Liver (tissue), 3 donors: Measurements from ENCODE around the gene FRMPD4.

Experiments
- FOXA1 ChIP-seq: IDR thresholded peaks from 2 replicates; pipeline ENCODE4 v1.6.1; 2016; ENCODE audit warnings: antibody characterized with exemption
- GABPA ChIP-seq, 2 donors: IDR thresholded peaks in 1 of 2; conservative IDR thresholded peaks in 1 of 2; 2 replicates each; pipeline ENCODE4 v1.6.1; 2016; ENCODE audit warnings: antibody characterized with exemption in 2 of 2, mild to moderate bottlenecking in 1 of 2, moderate library complexity in 1 of 2
- JUND ChIP-seq, 2 donors: IDR thresholded peaks; 2 replicates each; pipeline ENCODE4 v1.6.1; 2016; ENCODE audit warnings: antibody characterized with exemption in 2 of 2
- MAX ChIP-seq: IDR thresholded peaks from 2 replicates; pipeline ENCODE4 v1.6.1; 2016; ENCODE audit warnings: antibody characterized with exemption
- NR2F2 ChIP-seq: IDR thresholded peaks from 2 replicates; pipeline ENCODE4 v1.6.1; 2016; ENCODE audit warnings: antibody characterized with exemption
- RAD21 ChIP-seq, 2 donors: IDR thresholded peaks; 2 replicates each; pipeline ENCODE4 v1.6.1; 2016; ENCODE audit warnings: antibody characterized with exemption in 2 of 2, mild to moderate bottlenecking in 2 of 2
- REST ChIP-seq: IDR thresholded peaks from 2 replicates; pipeline ENCODE4 v1.6.1; 2016; ENCODE audit warnings: antibody characterized with exemption, mild to moderate bottlenecking
- SP1 ChIP-seq: IDR thresholded peaks from 2 replicates; pipeline ENCODE4 v1.6.1; 2018; ENCODE audit warnings: antibody characterized with exemption, mild to moderate bottlenecking
- TAF1 ChIP-seq: conservative IDR thresholded peaks from 2 replicates; pipeline ENCODE4 v1.6.1; 2016; ENCODE audit warnings: antibody characterized with exemption, mild to moderate bottlenecking
- ZBTB33 ChIP-seq: IDR thresholded peaks from 2 replicates; pipeline ENCODE4 v1.6.1; 2016; ENCODE audit warnings: antibody characterized with exemption
- TF ChIP-seq, protein P1 (sequence below): fragments of 150-350 bp; IDR thresholded peaks from 2 replicates; pipeline ENCODE4 v1.5.1; 2017; ENCODE audit warnings: improper control_type of control experiment, low read depth, low read length; ENCODE audit not compliant: missing input control
- TF ChIP-seq, protein P2 (sequence below): IDR thresholded peaks from 2 replicates; pipeline ENCODE4 v1.6.1; 2016; ENCODE audit warnings: antibody characterized with exemption
- donor health status: healthy.
- donor health status: healthy.

GRCh38 chrX:12138361-12139313, at the start of gene FRMPD4:
- TF ChIP-seq ZBTB33 (no peak), JUND (IDR thresholded peaks at IDR 0.05) (no peak), REST (no peak), MAX (no peak), FOXA1 (no peak), SP1 (no peak), TAF1 (no peak), GABPA (IDR thresholded peaks at IDR 0.05 in 1 of 2, conservative IDR thresholded peaks at IDR 0.05 in 1 of 2) (no peak), NR2F2 (no peak), RAD21 (IDR thresholded peaks at IDR 0.05) (peak in 1 of 2 donors; percentile 5)
- TF ChIP-seq, protein P1, sequence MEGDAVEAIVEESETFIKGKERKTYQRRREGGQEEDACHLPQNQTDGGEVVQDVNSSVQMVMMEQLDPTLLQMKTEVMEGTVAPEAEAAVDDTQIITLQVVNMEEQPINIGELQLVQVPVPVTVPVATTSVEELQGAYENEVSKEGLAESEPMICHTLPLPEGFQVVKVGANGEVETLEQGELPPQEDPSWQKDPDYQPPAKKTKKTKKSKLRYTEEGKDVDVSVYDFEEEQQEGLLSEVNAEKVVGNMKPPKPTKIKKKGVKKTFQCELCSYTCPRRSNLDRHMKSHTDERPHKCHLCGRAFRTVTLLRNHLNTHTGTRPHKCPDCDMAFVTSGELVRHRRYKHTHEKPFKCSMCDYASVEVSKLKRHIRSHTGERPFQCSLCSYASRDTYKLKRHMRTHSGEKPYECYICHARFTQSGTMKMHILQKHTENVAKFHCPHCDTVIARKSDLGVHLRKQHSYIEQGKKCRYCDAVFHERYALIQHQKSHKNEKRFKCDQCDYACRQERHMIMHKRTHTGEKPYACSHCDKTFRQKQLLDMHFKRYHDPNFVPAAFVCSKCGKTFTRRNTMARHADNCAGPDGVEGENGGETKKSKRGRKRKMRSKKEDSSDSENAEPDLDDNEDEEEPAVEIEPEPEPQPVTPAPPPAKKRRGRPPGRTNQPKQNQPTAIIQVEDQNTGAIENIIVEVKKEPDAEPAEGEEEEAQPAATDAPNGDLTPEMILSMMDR: no peak
- TF ChIP-seq, protein P2, sequence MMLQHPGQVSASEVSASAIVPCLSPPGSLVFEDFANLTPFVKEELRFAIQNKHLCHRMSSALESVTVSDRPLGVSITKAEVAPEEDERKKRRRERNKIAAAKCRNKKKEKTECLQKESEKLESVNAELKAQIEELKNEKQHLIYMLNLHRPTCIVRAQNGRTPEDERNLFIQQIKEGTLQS: no peak
